GM12801 (cell line): ENCODE measurements around the gene ESPNL.

Experiments used
- TF ChIP-seq, protein P1 (sequence below): IDR thresholded peaks from one replicate; pipeline ENCODE4 v1.5.1; 2011; ENCODE audit warnings: control low read depth; ENCODE audit not compliant: insufficient read length; ENCODE audit errors: extremely low read depth

The ESPNL gene

DNA sequence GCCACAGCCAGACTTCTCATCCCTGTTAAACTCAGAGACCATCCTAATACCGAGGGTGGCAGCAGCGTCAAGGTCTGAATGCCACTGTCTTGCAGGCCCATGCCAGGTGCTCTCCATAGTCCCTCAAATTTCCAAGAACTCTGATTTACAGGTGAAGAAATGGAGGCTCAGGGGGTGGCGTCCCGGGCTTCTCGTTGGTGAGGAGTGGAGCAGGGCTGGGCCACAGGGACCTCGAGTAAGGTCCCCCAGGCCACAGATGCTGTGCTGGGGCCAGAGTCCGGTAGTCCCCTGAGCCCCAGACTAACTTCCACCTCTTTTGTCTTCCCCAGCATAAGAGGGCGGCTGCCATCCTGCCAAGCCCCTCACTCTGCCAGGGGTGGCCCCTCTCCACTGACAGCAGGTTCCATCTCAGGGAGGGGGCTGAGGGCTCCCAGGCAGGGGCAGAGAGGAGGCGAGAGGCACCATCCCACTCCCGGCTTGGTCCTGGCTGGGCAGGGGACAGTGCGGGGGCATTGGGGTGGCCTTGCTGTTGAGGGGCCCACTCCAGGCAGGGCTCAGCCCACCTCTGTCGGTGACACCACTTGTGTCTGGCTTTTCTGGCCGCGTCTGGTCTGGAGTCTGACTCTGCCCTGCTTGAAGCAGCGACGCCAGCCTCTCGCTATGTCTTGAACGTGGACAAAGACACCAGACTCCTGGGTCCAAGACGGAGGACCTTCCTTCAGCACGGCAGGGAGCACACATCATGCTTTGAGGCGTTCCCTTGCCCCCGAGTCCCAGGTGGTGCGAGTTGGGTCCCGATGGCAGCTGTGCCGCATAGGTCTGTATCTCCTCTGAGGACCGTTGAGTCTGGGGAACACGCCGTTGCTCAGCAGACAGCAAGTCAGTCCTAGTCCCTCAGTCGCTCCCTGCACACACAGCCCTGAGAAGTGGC, 22.4 kb downstream of the ESPNL start:
- TF ChIP-seq, protein P1, sequence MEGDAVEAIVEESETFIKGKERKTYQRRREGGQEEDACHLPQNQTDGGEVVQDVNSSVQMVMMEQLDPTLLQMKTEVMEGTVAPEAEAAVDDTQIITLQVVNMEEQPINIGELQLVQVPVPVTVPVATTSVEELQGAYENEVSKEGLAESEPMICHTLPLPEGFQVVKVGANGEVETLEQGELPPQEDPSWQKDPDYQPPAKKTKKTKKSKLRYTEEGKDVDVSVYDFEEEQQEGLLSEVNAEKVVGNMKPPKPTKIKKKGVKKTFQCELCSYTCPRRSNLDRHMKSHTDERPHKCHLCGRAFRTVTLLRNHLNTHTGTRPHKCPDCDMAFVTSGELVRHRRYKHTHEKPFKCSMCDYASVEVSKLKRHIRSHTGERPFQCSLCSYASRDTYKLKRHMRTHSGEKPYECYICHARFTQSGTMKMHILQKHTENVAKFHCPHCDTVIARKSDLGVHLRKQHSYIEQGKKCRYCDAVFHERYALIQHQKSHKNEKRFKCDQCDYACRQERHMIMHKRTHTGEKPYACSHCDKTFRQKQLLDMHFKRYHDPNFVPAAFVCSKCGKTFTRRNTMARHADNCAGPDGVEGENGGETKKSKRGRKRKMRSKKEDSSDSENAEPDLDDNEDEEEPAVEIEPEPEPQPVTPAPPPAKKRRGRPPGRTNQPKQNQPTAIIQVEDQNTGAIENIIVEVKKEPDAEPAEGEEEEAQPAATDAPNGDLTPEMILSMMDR: no peak

GRCh38 chr2:238123218-238123971, 23.3 kb downstream of the ESPNL start:
- TF ChIP-seq, protein P1: no peak

GRCh38 chr2:238123991-238124470, 23.9 kb downstream of the ESPNL start:
- TF ChIP-seq, protein P1: no peak

GRCh38 chr2:238124488-238125126, 24.5 kb downstream of the ESPNL start:
- TF ChIP-seq, protein P1: no peak

- TF ChIP-seq, protein P1: no peak
Measured at GRCh38 chr2:238125127-238125885, 25.2 kb downstream of the ESPNL start.

GRCh38 chr2:238126338-238126737, 26.2 kb downstream of the ESPNL start:
- TF ChIP-seq, protein P1: no peak
